ENCODE measurements around the gene AGER.
"Not testable (repeated sequence)": the region's sequence is repeated elsewhere in the genome, so short reads cannot be mapped to it uniquely, and the experiment has no call there.

Gene AGER

GRCh38 chr6:32184084-32184640, at the start of gene AGER:
AGER (minus strand) TSS chr6:32184253; CDS start chr6:32184222, 31 bp downstream.
- no peak for DNase-seq

GRCh38 chr6:32226434-32226833, 42.4 kb upstream of the AGER start:
- DNase-seq = no peak

GRCh38 chr6:32224696-32225095, 40.6 kb upstream of the AGER start:
- no peak for DNase-seq

- DNase-seq = no peak
Measured at GRCh38 chr6:32223258-32224235, 39.5 kb upstream of the AGER start, which contains the start of gene NOTCH4. NOTCH4 (minus strand) TSS chr6:32224067; CDS start chr6:32223928, 139 bp downstream.

GRCh38 chr6:32222333-32223230, 38.5 kb upstream of the AGER start:
- DNase-seq = no peak

GRCh38 chr6:32220021-32220420, 36.0 kb upstream of the AGER start:
- no peak for DNase-seq

GRCh38 chr6:32218167-32218566, 34.1 kb upstream of the AGER start:
- no peak for DNase-seq

- DNase-seq = no peak
Measured at GRCh38 chr6:32216998-32217397, 32.9 kb upstream of the AGER start.

GRCh38 chr6:32216285-32216684, 32.2 kb upstream of the AGER start:
- DNase-seq = no peak

- no peak for DNase-seq
Measured at GRCh38 chr6:32215617-32216016, 31.6 kb upstream of the AGER start.

- no peak for DNase-seq
Measured at GRCh38 chr6:32214126-32214525, 30.1 kb upstream of the AGER start.

- DNase-seq = no peak
Measured at GRCh38 chr6:32213649-32214048, 29.6 kb upstream of the AGER start.

- DNase-seq = no peak
Measured at GRCh38 chr6:32212076-32212760, 28.2 kb upstream of the AGER start.

- not testable (repeated sequence) for DNase-seq
Measured at GRCh38 chr6:32211432-32211831, 27.4 kb upstream of the AGER start.

GRCh38 chr6:32210191-32210601, 26.1 kb upstream of the AGER start:
- no peak for DNase-seq

GRCh38 chr6:32208996-32209395, 24.9 kb upstream of the AGER start:
- no peak for DNase-seq

- no peak for DNase-seq
Measured at GRCh38 chr6:32204268-32204715, 20.2 kb upstream of the AGER start.

- DNase-seq = no peak
Measured at GRCh38 chr6:32203426-32204267, 19.6 kb upstream of the AGER start.

GRCh38 chr6:32202186-32202585, 18.1 kb upstream of the AGER start:
- no peak for DNase-seq

- DNase-seq = no peak
Measured at GRCh38 chr6:32200711-32201475, 16.8 kb upstream of the AGER start.

GRCh38 chr6:32198866-32199265, 14.8 kb upstream of the AGER start:
- DNase-seq = no peak
